Mucosa of descending colon (tissue), 3 donors: Measurements from ENCODE around the gene OSBP. TPM values are rescaled to one million over a fixed set of nuclear protein-coding genes. Genes with fewer than 3 reads are reported as not detected.

Source experiments
- ATAC-seq: fragments of 200-7000 bp; cut with Tn5 transposase; one replicate; pipeline ENCODE4 v1.9.1; 2020; ENCODE audit warnings: mild to moderate bottlenecking, moderate library complexity
- DNase-seq, 3 donors: peaks; one replicate each; pipeline ENCODE4 v3.0.0-alpha.2; 2020
- H3K36me3 ChIP-seq: fragments of 200-600 bp; one replicate; pipeline ENCODE4 v1.8.0; 2021; ENCODE audit warnings: low read depth, mild to moderate bottlenecking
- H3K4me1 ChIP-seq: fragments of 200-600 bp; one replicate; pipeline ENCODE4 v1.8.0; 2021; ENCODE audit warnings: low read depth, mild to moderate bottlenecking
- H3K4me3 ChIP-seq: fragments of 200-600 bp; one replicate; pipeline ENCODE4 v1.8.0; 2021; ENCODE audit warnings: mild to moderate bottlenecking
- H3K9me3 ChIP-seq: fragments of 200-600 bp; one replicate; pipeline ENCODE4 v1.8.0; 2021; ENCODE audit warnings: mild to moderate bottlenecking
- intact Hi-C, 2 donors: fragments of 100-400 bp; cut with DNase I in 1 of 2; cut with micrococcal nuclease in 1 of 2; formaldehyde crosslinking; loops; one replicate each; pipeline versions ENCODE4 v1.11.0 to v1.11.1; 2022; cut with DNase I, micrococcal nuclease
- total RNA-seq, 3 donors: library from RNA; stranded (reverse); fragmentation: NEBNext Ultra II Directional in 2 of 3; extraction: Animal tissue kit (Norgen Biotek cat#: 25700) in 2 of 3; gene quantifications; one replicate each; pipeline versions ENCODE4 v1.2.1 to v1.2.4, GENCODE V29; 2021 to 2023
- TF ChIP-seq, protein P1 (sequence below): fragments of 200-600 bp; IDR thresholded peaks from one replicate; pipeline ENCODE4 v1.8.0; 2022; ENCODE audit warnings: antibody characterized with exemption, mild to moderate bottlenecking
- donor health status: DM: no; HTN: no; CAD: no; lungs with moderate emphysema.
- donor health status: DM: no; HTN: no; CAD: no.
- donor health status: DM: no; HTN: yes; CAD: no.

OSBP gene
- total RNA-seq, 3 donors from 2014 or later, result 55.0 to 57.8 (median 55.9) TPM

DNA sequence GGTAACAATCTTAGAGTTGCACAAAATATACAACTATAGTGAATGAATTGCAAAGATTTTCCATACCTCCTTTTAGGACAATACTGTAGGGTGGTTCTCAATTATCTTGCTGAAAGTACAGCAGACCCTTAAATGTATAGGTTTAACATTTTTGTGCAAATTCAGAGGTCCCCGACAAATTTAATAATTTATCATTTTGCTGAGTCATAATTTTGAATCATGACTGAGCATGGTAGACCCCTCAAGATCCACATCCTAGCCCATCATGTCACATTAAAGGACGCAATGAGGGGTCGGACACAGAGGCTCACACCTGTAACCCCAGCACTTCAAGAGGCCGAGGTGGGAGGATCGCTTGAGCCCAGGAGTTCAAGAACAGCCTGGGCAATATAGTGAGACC is 43.5 kb downstream of the OSBP start:
- Histone ChIP-seq H3K9me3 (no peaks in the 10 kb centered on the region), H3K4me3 (no peak overlapping the region), H3K4me1 (no peaks in the 10 kb centered on the region), H3K36me3 (peaks cover 12% of the 10 kb centered on the region)
- ATAC-seq (no peak), DNase-seq (no peak)
- TF ChIP-seq, protein P1, sequence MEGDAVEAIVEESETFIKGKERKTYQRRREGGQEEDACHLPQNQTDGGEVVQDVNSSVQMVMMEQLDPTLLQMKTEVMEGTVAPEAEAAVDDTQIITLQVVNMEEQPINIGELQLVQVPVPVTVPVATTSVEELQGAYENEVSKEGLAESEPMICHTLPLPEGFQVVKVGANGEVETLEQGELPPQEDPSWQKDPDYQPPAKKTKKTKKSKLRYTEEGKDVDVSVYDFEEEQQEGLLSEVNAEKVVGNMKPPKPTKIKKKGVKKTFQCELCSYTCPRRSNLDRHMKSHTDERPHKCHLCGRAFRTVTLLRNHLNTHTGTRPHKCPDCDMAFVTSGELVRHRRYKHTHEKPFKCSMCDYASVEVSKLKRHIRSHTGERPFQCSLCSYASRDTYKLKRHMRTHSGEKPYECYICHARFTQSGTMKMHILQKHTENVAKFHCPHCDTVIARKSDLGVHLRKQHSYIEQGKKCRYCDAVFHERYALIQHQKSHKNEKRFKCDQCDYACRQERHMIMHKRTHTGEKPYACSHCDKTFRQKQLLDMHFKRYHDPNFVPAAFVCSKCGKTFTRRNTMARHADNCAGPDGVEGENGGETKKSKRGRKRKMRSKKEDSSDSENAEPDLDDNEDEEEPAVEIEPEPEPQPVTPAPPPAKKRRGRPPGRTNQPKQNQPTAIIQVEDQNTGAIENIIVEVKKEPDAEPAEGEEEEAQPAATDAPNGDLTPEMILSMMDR, result no peak
- intact Hi-C loops, result no loop called here

DNA sequence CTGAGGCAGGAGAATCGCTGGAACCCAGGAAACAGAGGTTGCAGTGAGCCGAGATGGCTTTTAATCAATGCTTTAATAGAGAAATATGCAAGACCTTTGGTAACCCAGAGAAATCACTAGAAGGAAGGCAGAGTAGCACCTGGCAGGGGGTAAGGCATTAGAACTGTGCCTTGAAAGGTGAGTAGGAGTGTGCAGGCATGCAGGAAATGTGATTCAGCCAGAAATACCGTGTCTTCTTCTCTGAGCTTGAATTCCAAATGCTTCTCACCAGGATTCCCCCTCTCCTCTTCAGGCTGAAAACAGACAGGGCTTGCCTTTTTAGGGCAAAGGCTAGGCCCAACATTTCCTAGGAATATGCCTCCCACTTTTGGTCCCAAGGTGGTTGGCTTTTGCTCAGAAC is 53.3 kb downstream of the OSBP start:
- no peak overlapping the region for H3K4me3 ChIP-seq
- H3K4me1 ChIP-seq, result peaks cover 12% of the 10 kb centered on the region
- intact Hi-C loops, result no loop called here
- ATAC-seq (no peak), DNase-seq (no peak)
- no peaks in the 10 kb centered on the region for H3K36me3 ChIP-seq
- H3K9me3 ChIP-seq, result no peaks in the 10 kb centered on the region
- TF ChIP-seq, protein P1, result no peak

DNA sequence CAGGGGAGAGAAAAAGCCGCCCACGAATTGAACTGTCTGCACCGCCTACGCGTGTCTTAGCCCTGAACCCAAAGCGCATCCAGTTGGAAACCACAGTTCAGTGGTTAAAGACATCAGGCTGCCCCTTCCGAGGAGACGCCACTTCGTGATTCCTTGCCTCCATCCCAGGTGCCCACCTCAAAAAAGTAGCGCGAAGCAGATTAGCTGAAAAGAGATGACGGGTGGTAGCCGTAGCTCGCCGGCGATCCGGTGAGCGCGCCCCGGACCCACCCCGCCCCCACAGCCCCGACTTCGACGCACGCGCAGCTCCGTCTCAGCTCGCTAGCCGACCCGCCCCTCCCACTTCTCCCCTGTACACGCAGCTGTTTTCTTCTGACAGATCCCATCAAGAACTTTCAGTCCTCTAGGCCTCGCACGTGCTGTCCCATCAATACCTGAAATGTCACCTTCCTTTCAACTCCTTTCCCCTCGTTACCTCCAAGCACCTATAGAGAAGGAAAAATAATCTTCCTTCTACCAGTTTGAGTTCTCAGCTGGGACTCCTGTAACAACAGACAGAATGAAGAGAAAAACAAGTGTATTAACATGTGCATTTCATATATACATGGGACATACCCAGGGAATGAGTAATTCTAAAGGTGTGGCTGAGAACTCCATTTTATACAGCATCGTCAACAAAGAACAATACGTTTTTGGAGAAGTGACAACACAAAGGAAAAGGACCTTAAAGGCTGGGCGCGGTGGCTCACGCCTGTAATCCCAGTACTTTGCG is 54.7 kb downstream of the OSBP start:
- TF ChIP-seq, protein P1, result no peak
- intact Hi-C loops, result no loop called here
- DNase-seq, result peak; percentile 86 to 92 (median 91)

DNA sequence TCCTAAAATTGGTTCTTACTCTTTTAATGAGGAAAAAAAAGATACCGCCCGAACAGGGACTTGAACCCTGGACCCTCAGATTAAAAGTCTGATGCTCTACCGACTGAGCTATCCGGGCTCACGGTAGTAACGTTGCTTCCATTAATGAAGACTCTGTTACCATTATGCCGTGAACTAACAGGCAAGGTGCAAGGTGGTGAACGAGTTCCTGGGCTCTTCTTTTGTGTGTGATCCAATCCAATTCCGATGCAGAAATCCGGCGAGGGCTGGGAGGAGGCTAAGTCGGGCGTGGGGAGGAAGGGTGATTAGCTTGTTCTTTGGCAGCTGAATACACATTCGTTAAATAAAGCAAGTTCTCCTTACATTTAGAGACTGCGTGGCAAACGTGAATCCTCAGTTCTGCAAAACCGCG is 55.3 kb downstream of the OSBP start:
- TF ChIP-seq, protein P1, result no peak
- ATAC-seq (peak; percentile 64), DNase-seq (peak in 1 of 3 donors; percentile 81)
- intact Hi-C loops, result no loop called here
- no peaks in the 10 kb centered on the region for H3K36me3 ChIP-seq
- no peaks in the 10 kb centered on the region for H3K9me3 ChIP-seq
- H3K4me1 ChIP-seq, result peaks cover 8% of the 10 kb centered on the region
- H3K4me3 ChIP-seq, result peak overlapping the region; percentile 33

More for the DNA sequence above, 54.7 kb downstream of the OSBP start:
- Histone ChIP-seq H3K36me3 (no peaks in the 10 kb centered on the region), H3K9me3 (no peaks in the 10 kb centered on the region), H3K4me1 (peaks cover 8% of the 10 kb centered on the region), H3K4me3 (peak overlapping the region; percentile 33)
- ATAC-seq, result peak; percentile 87

DNA sequence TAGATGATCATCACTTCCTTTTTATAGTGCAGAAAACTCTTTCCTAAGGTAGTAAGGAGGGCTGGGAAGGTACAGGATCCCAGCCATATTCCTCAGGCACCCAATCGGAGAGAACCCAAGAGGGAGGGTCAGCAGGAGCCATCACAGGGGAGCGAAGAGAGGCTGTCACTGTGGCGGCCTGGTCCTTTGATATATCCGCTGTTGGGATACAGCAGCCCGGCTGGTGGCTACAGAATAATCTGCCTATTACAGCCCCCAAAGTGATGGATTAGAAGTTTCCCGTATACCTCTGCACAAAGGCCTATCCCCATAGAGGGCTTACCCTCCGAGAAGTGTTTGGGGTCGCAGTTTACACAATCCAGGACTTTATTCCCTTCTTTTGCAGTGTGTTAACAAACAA is 55.7 kb downstream of the OSBP start:
- TF ChIP-seq, protein P1, result no peak
- peaks cover 8% of the 10 kb centered on the region for H3K4me1 ChIP-seq
- ATAC-seq, result no peak
- no peak overlapping the region for H3K4me3 ChIP-seq
- DNase-seq, result no peak
- H3K9me3 ChIP-seq, result no peaks in the 10 kb centered on the region
- intact Hi-C loops, result no loop called here
- H3K36me3 ChIP-seq, result no peaks in the 10 kb centered on the region
